Liver (tissue), 9 donors: Measurements from ENCODE around the gene KCTD16. TPM values are rescaled to one million over a fixed set of nuclear protein-coding genes. Genes with fewer than 3 reads are reported as not detected.

ENCODE experiments used
- DNase-seq: peaks from one replicate; pipeline ENCODE4 v3.0.0-alpha.2; 2017; ENCODE audit warnings: low spot score
- H3K27ac ChIP-seq, 2 donors: one replicate each; pipeline ENCODE4 v1.7.0; 2013; ENCODE audit warnings: inconsistent platforms in 2 of 2, low read length in 2 of 2, control low read depth in 1 of 2, low read depth in 1 of 2, mild to moderate bottlenecking in 1 of 2
- H3K27me3 ChIP-seq, 4 donors: one replicate each; pipeline versions ENCODE4 v1.6.1 to v1.7.0; 2013; ENCODE audit warnings: low read length in 3 of 4, inconsistent platforms in 1 of 4, mild to moderate bottlenecking in 1 of 4, moderate library complexity in 1 of 4; ENCODE audit not compliant: control insufficient read depth in 4 of 4, insufficient read depth in 4 of 4
- H3K36me3 ChIP-seq, 4 donors: one replicate each; pipeline versions ENCODE4 v1.6.1 to v1.7.0; 2013; ENCODE audit warnings: low read length in 3 of 4, mild to moderate bottlenecking in 3 of 4, low read depth in 1 of 4, moderate library complexity in 1 of 4; ENCODE audit not compliant: control insufficient read depth in 4 of 4, insufficient read depth in 3 of 4
- H3K4me1 ChIP-seq, 4 donors: one replicate each; pipeline versions ENCODE4 v1.6.1 to v1.7.0; 2013; ENCODE audit warnings: low read length in 3 of 4, mild to moderate bottlenecking in 3 of 4, moderate library complexity in 1 of 4; ENCODE audit not compliant: control insufficient read depth in 4 of 4, insufficient read depth in 4 of 4
- H3K4me3 ChIP-seq, 3 donors: one replicate each; pipeline versions ENCODE4 v1.6.1 to v1.7.0; 2013; ENCODE audit warnings: low read length in 3 of 3, control low read depth in 1 of 3, low read depth in 1 of 3, mild to moderate bottlenecking in 1 of 3
- H3K9ac ChIP-seq, 2 donors: one replicate each; pipeline ENCODE4 v1.7.0; 2013; ENCODE audit warnings: low read length in 2 of 2, mild to moderate bottlenecking in 2 of 2, moderate library complexity in 2 of 2, control low read depth in 1 of 2, low read depth in 1 of 2
- H3K9me3 ChIP-seq, 4 donors: one replicate each; pipeline versions ENCODE4 v1.6.1 to v1.7.0; 2013; ENCODE audit warnings: low read length in 3 of 4; ENCODE audit not compliant: control insufficient read depth in 4 of 4
- ATF3 ChIP-seq: IDR thresholded peaks from 2 replicates; pipeline ENCODE4 v1.6.1; 2016; ENCODE audit warnings: antibody characterized with exemption
- EGR1 ChIP-seq, 2 donors: IDR thresholded peaks; 2 replicates each; pipeline ENCODE4 v1.6.1; 2016 to 2018; ENCODE audit warnings: antibody characterized with exemption in 2 of 2, low read depth in 2 of 2
- FOXA1 ChIP-seq: IDR thresholded peaks from 2 replicates; pipeline ENCODE4 v1.6.1; 2016; ENCODE audit warnings: antibody characterized with exemption
- FOXA2 ChIP-seq: IDR thresholded peaks from 2 replicates; pipeline ENCODE4 v1.6.1; 2016; ENCODE audit warnings: antibody characterized with exemption
- GABPA ChIP-seq, 2 donors: IDR thresholded peaks in 1 of 2; conservative IDR thresholded peaks in 1 of 2; 2 replicates each; pipeline ENCODE4 v1.6.1; 2016; ENCODE audit warnings: antibody characterized with exemption in 2 of 2, mild to moderate bottlenecking in 1 of 2, moderate library complexity in 1 of 2
- HNF4A ChIP-seq, 2 donors: conservative IDR thresholded peaks; 2 replicates each; pipeline ENCODE4 v1.6.1; 2016; ENCODE audit warnings: antibody characterized with exemption in 2 of 2, mild to moderate bottlenecking in 2 of 2
- HNF4G ChIP-seq: IDR thresholded peaks from 2 replicates; pipeline ENCODE4 v1.6.1; 2016; ENCODE audit warnings: antibody characterized with exemption
- JUND ChIP-seq, 2 donors: IDR thresholded peaks; 2 replicates each; pipeline ENCODE4 v1.6.1; 2016; ENCODE audit warnings: antibody characterized with exemption in 2 of 2
- MAX ChIP-seq: IDR thresholded peaks from 2 replicates; pipeline ENCODE4 v1.6.1; 2016; ENCODE audit warnings: antibody characterized with exemption
- NR2F2 ChIP-seq: IDR thresholded peaks from 2 replicates; pipeline ENCODE4 v1.6.1; 2016; ENCODE audit warnings: antibody characterized with exemption
- RAD21 ChIP-seq, 2 donors: IDR thresholded peaks; 2 replicates each; pipeline ENCODE4 v1.6.1; 2016; ENCODE audit warnings: antibody characterized with exemption in 2 of 2, mild to moderate bottlenecking in 2 of 2
- RXRA ChIP-seq, 2 donors: IDR thresholded peaks; 2 replicates each; pipeline ENCODE4 v1.6.1; 2017 to 2018; ENCODE audit warnings: antibody characterized with exemption in 2 of 2, mild to moderate bottlenecking in 1 of 2
- SP1 ChIP-seq: IDR thresholded peaks from 2 replicates; pipeline ENCODE4 v1.6.1; 2018; ENCODE audit warnings: antibody characterized with exemption, mild to moderate bottlenecking
- TAF1 ChIP-seq: conservative IDR thresholded peaks from 2 replicates; pipeline ENCODE4 v1.6.1; 2016; ENCODE audit warnings: antibody characterized with exemption, mild to moderate bottlenecking
- YY1 ChIP-seq: IDR thresholded peaks from 2 replicates; pipeline ENCODE4 v1.6.1; 2016; ENCODE audit warnings: antibody characterized with exemption, mild to moderate bottlenecking
- ZBTB33 ChIP-seq: IDR thresholded peaks from 2 replicates; pipeline ENCODE4 v1.6.1; 2016; ENCODE audit warnings: antibody characterized with exemption
- polyA plus RNA-seq, 2 donors: library from polyadenylated mRNA; stranded (reverse) in 1 of 2; unstranded in 1 of 2; fragments of 200-250 nt in 1 of 2; fragments of >200 nt in 1 of 2; fragmentation: Nextera tagmentation in 1 of 2; extraction: Ambion mirVana in 1 of 2; gene quantifications; one replicate each; pipeline versions ENCODE4 v1.2.1 to v1.2.3, GENCODE V29; 2013 to 2015
- total RNA-seq, 2 donors: library from RNA; depleted of rRNA; stranded (reverse); fragments of >200 nt; gene quantifications; one replicate each; pipeline ENCODE4 v1.2.3, GENCODE V29; 2014
- TF ChIP-seq, protein P1 (sequence below): fragments of 150-350 bp; IDR thresholded peaks from 2 replicates; pipeline ENCODE4 v1.5.1; 2017; ENCODE audit warnings: improper control_type of control experiment, low read depth, low read length; ENCODE audit not compliant: missing input control
- TF ChIP-seq, protein P2 (sequence below): IDR thresholded peaks from 2 replicates; pipeline ENCODE4 v1.6.1; 2016; ENCODE audit warnings: antibody characterized with exemption, mild to moderate bottlenecking
- donor health status: healthy.
- donor health status: healthy.
- donor health status: healthy.
- donor health status: healthy.
- donor health status: healthy.

The KCTD16 gene
- total and polyA plus RNA-seq, 4 donors: under 0.01 to 0.05 (median 0.01) TPM; not detected in 1

- TF ChIP-seq MAX: no peak
- no peak for TF ChIP-seq ZBTB33
- TF ChIP-seq HNF4A (conservative IDR thresholded peaks at IDR 0.05): no peak
- no peak for TF ChIP-seq NR2F2
- no peak for TF ChIP-seq RXRA (IDR thresholded peaks at IDR 0.05)
- TF ChIP-seq FOXA1: no peak
- no peak for TF ChIP-seq YY1
These were observed 204.0 kb downstream of the KCTD16 start (continued) for GRCh38 chr5:144374637-144375036.

DNA sequence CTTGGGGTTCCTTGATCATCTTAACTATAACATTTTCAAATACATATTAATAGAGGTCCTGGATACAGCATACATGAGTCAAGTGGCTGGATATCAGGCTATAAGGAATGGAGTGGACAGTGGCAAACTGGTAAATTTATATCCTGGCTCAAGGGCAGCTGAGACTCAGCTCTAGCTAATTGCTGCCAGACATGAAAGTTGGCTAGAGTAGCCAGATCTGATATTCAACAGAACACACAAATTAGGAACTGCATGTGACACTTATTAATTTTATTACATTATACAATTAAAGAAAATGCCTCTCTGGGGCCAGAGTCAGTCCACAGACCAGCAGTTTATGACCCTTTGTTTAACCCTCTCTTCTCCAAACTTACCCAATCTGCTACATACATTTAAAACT is 206.5 kb downstream of the KCTD16 start:
- TF ChIP-seq SP1 (no peak), FOXA1 (no peak), FOXA2 (no peak), RAD21 (IDR thresholded peaks at IDR 0.05) (no peak), TAF1 (no peak), ZBTB33 (no peak), RXRA (IDR thresholded peaks at IDR 0.05) (no peak), MAX (no peak), EGR1 (IDR thresholded peaks at IDR 0.05; ENCODE audit: low read depth in 2 of 2) (no peak), JUND (IDR thresholded peaks at IDR 0.05) (no peak), GABPA (IDR thresholded peaks at IDR 0.05 in 1 of 2, conservative IDR thresholded peaks at IDR 0.05 in 1 of 2) (no peak), YY1 (no peak), HNF4G (no peak), ATF3 (no peak), NR2F2 (no peak)
- TF ChIP-seq, protein P1, sequence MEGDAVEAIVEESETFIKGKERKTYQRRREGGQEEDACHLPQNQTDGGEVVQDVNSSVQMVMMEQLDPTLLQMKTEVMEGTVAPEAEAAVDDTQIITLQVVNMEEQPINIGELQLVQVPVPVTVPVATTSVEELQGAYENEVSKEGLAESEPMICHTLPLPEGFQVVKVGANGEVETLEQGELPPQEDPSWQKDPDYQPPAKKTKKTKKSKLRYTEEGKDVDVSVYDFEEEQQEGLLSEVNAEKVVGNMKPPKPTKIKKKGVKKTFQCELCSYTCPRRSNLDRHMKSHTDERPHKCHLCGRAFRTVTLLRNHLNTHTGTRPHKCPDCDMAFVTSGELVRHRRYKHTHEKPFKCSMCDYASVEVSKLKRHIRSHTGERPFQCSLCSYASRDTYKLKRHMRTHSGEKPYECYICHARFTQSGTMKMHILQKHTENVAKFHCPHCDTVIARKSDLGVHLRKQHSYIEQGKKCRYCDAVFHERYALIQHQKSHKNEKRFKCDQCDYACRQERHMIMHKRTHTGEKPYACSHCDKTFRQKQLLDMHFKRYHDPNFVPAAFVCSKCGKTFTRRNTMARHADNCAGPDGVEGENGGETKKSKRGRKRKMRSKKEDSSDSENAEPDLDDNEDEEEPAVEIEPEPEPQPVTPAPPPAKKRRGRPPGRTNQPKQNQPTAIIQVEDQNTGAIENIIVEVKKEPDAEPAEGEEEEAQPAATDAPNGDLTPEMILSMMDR: no peak
- TF ChIP-seq, protein P2, sequence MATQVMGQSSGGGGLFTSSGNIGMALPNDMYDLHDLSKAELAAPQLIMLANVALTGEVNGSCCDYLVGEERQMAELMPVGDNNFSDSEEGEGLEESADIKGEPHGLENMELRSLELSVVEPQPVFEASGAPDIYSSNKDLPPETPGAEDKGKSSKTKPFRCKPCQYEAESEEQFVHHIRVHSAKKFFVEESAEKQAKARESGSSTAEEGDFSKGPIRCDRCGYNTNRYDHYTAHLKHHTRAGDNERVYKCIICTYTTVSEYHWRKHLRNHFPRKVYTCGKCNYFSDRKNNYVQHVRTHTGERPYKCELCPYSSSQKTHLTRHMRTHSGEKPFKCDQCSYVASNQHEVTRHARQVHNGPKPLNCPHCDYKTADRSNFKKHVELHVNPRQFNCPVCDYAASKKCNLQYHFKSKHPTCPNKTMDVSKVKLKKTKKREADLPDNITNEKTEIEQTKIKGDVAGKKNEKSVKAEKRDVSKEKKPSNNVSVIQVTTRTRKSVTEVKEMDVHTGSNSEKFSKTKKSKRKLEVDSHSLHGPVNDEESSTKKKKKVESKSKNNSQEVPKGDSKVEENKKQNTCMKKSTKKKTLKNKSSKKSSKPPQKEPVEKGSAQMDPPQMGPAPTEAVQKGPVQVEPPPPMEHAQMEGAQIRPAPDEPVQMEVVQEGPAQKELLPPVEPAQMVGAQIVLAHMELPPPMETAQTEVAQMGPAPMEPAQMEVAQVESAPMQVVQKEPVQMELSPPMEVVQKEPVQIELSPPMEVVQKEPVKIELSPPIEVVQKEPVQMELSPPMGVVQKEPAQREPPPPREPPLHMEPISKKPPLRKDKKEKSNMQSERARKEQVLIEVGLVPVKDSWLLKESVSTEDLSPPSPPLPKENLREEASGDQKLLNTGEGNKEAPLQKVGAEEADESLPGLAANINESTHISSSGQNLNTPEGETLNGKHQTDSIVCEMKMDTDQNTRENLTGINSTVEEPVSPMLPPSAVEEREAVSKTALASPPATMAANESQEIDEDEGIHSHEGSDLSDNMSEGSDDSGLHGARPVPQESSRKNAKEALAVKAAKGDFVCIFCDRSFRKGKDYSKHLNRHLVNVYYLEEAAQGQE: no peak
- H3K4me3 ChIP-seq: no peak overlapping the region
- DNase-seq: no peak
- no peak overlapping the region for H3K9ac ChIP-seq
- peaks cover 0 to 3% (median 1%) of the 10 kb centered on the region in 4 donors for H3K9me3 ChIP-seq
- H3K27ac ChIP-seq: no peak overlapping the region
- H3K36me3 ChIP-seq: no peaks in the 10 kb centered on the region
- no peaks in the 10 kb centered on the region for H3K4me1 ChIP-seq
- H3K27me3 ChIP-seq: no peaks in the 10 kb centered on the region
